Pancreas (tissue), 10 donors: Measurements from ENCODE around the gene SLC6A13. TPM values are rescaled to one million over a fixed set of nuclear protein-coding genes. Genes with fewer than 3 reads are reported as not detected.

Experiments used
- ATAC-seq, 4 donors: fragments of 200-7000 bp; cut with Tn5 transposase; one replicate each; pipeline versions ENCODE4 v1.8.0 to v1.9.1; 2020; ENCODE audit warnings: mild to moderate bottlenecking in 4 of 4, moderate library complexity in 4 of 4
- DNase-seq, 6 donors: peaks; one replicate each; pipeline ENCODE4 v3.0.0-alpha.2; 2020
- FAIRE-seq: peaks from 2 replicates; lab custom pipeline; 2012; peaks lifted over from hg19 to GRCh38; lab: Jason Lieb, UNC
- H3K27ac ChIP-seq, 4 donors: fragments of 200-600 bp; sonication (generic); 1 replicate in 3 of 4; 2 replicates in 1 of 4; pipeline versions ENCODE4 v1.5.0 to v1.8.0; 2020
- H3K27me3 ChIP-seq, 4 donors: fragments of 200-600 bp; one replicate each; pipeline ENCODE4 v1.8.0; 2021
- H3K36me3 ChIP-seq, 3 donors: fragments of 200-600 bp; sonication (generic) in 1 of 3; one replicate each; pipeline versions ENCODE4 v1.5.0 to v1.8.0; 2020 to 2021
- H3K4me1 ChIP-seq, 3 donors: fragments of 200-600 bp; one replicate each; pipeline ENCODE4 v1.8.0; 2021
- H3K4me3 ChIP-seq, 4 donors: fragments of 200-600 bp; sonication (generic) in 2 of 4; one replicate each; pipeline versions ENCODE4 v1.5.0 to v1.8.0; 2020 to 2021
- H3K9me3 ChIP-seq, 4 donors: fragments of 200-600 bp; one replicate each; pipeline ENCODE4 v1.8.0; 2021
- CTCF ChIP-seq, 4 donors: fragments of 200-600 bp; sonication (generic) in 3 of 4; IDR thresholded peaks; one replicate each; pipeline versions ENCODE4 v1.5.0 to v1.8.0; 2021; ENCODE audit warnings: antibody characterized with exemption in 4 of 4
- WGBS, 2 donors: extraction: QIAGEN DNeasy Blood & Tissue Kit; methylation state at CpG; one replicate each; pipeline ENCODE4 v1.1.7; 2013; 5-methylcytosine and 5-hydroxymethylcytosine counted together
- intact Hi-C, 3 donors: fragments of 100-400 bp; cut with DNase I; formaldehyde crosslinking; loops; one replicate each; pipeline versions ENCODE4 v1.11.1 to v1.14.2; 2022
- polyA plus RNA-seq, 2 donors: library from polyadenylated mRNA; stranded (reverse); fragments of 200-250 nt; gene quantifications; one replicate each; pipeline ENCODE4 v1.2.3, GENCODE V29; 2013
- total RNA-seq, 6 donors: library from RNA; stranded (reverse); fragmentation: NEBNext Ultra II Directional in 4 of 6; extraction: Animal tissue kit (Norgen Biotek cat#: 25700) in 4 of 6; gene quantifications; one replicate each; pipeline versions ENCODE4 v1.2.1 to v1.2.4, GENCODE V29; 2021 to 2023
- donor health status: healthy with polysubstance abuse.
- donor health status: DM: no; HTN: no; CAD: no; lungs with moderate emphysema.
- donor health status: DM: no; HTN: no; CAD: no.
- donor health status: control.
- donor health status: control.
- donor health status: Bipolar disorder and iron deficiency.
- donor health status: DM: yes; HTN: yes; CAD: no.
- donor health status: DM: no; HTN: no; CAD: no.
- donor health status: DM: no; HTN: no; CAD: no.
- donor health status: DM: yes; HTN: yes; CAD: no.

The SLC6A13 gene
- total and polyA plus RNA-seq, 8 donors = 0.23 to 0.35 (median 0.29) TPM; not detected in 4

- TF ChIP-seq CTCF (IDR thresholded peaks at IDR 0.05) = no peak
- Histone ChIP-seq H3K4me3 (no peak overlapping the region), H3K4me1 (peaks cover 0 to 4% (median 0%) of the 10 kb centered on the region in 3 donors), H3K36me3 (no peaks in the 10 kb centered on the region), H3K27me3 (peaks cover 0 to 2% (median 0%) of the 10 kb centered on the region in 4 donors), H3K9me3 (no peaks in the 10 kb centered on the region), H3K27ac (no peak overlapping the region)
- 73 to 89% methylated on average over 5 of the region's 5 CpGs for WGBS, 2 donors
- no peak for ATAC-seq
- no peak for FAIRE-seq
- DNase-seq = no peak
- intact Hi-C loops = no loop called here
Observed at GRCh38 chr12:195156-195555, 67.5 kb downstream of the SLC6A13 start.

- WGBS, 2 donors = 84 to 91% methylated on average over 7 of the region's 7 CpGs
- no peaks in the 10 kb centered on the region for H3K36me3 ChIP-seq
- H3K9me3 ChIP-seq = no peaks in the 10 kb centered on the region
- intact Hi-C loops = no loop called here
- no peak for TF ChIP-seq CTCF (IDR thresholded peaks at IDR 0.05)
- no peak overlapping the region for H3K4me3 ChIP-seq
- H3K4me1 ChIP-seq = peaks cover 0 to 3% (median 0%) of the 10 kb centered on the region in 3 donors
- peak in 1 of 6 donors; percentile 8 for DNase-seq
- ATAC-seq = no peak
- peaks cover 0 to 2% (median 0%) of the 10 kb centered on the region in 4 donors for H3K27me3 ChIP-seq
- no peak overlapping the region for H3K27ac ChIP-seq
- no peak for FAIRE-seq
Observed at GRCh38 chr12:194276-194675, 68.4 kb downstream of the SLC6A13 start.

GRCh38 chr12:193261-193660, 69.4 kb downstream of the SLC6A13 start:
- Histone ChIP-seq H3K36me3 (no peaks in the 10 kb centered on the region), H3K4me3 (no peak overlapping the region), H3K27me3 (peaks cover 0 to 2% (median 0%) of the 10 kb centered on the region in 4 donors), H3K27ac (no peak overlapping the region), H3K4me1 (no peaks in the 10 kb centered on the region), H3K9me3 (no peaks in the 10 kb centered on the region)
- 62 to 69% methylated on average over 10 of the region's 10 CpGs for WGBS, 2 donors
- no peak for TF ChIP-seq CTCF (IDR thresholded peaks at IDR 0.05)
- ATAC-seq (no peak), FAIRE-seq (no peak), DNase-seq (peak in 1 of 6 donors; percentile 28)
- intact Hi-C loops = no loop called here

- no peaks in the 10 kb centered on the region for H3K4me1 ChIP-seq
- WGBS, 2 donors = 80 to 83% methylated on average over 3 of the region's 3 CpGs
- intact Hi-C loops = no loop called here
- DNase-seq (peak in 1 of 6 donors; percentile 2), FAIRE-seq (no peak), ATAC-seq (no peak)
- no peaks in the 10 kb centered on the region for H3K9me3 ChIP-seq
- H3K4me3 ChIP-seq = no peak overlapping the region
- H3K27me3 ChIP-seq = peaks cover 0 to 2% (median 0%) of the 10 kb centered on the region in 4 donors
- no peak for TF ChIP-seq CTCF (IDR thresholded peaks at IDR 0.05)
- no peak overlapping the region for H3K27ac ChIP-seq
- H3K36me3 ChIP-seq = no peaks in the 10 kb centered on the region
Observed at GRCh38 chr12:191541-191940, 71.1 kb downstream of the SLC6A13 start.

- Histone ChIP-seq H3K9me3 (no peaks in the 10 kb centered on the region), H3K27me3 (peaks cover 0 to 2% (median 0%) of the 10 kb centered on the region in 4 donors), H3K4me1 (no peaks in the 10 kb centered on the region), H3K27ac (no peak overlapping the region), H3K36me3 (no peaks in the 10 kb centered on the region), H3K4me3 (no peak overlapping the region)
- intact Hi-C loops = no loop called here
- FAIRE-seq = no peak
- no peak for ATAC-seq
- DNase-seq = peak in 1 of 6 donors; percentile 51
- TF ChIP-seq CTCF (IDR thresholded peaks at IDR 0.05) = no peak
- 91 to 92% methylated on average over 8 of the region's 8 CpGs for WGBS, 2 donors
Observed at GRCh38 chr12:190881-191280, 71.8 kb downstream of the SLC6A13 start.
